H1 (cell line): Measurements from ENCODE around the gene TLK2. TPM values are rescaled to one million over a fixed set of nuclear protein-coding genes. Genes with fewer than 3 reads are reported as not detected.

Experiments used
- ASH2L ChIP-seq: fragments of 200-600, 300-600 bp; sonication (generic); IDR thresholded peaks from one replicate; pipeline ENCODE4 v1.7.1; 2017; ENCODE audit warnings: low read length
- BACH1 ChIP-seq: IDR thresholded peaks from 2 replicates; pipeline ENCODE4 v1.6.1; 2012; ENCODE audit warnings: low read length, improper control_type of control experiment
- BCL11A ChIP-seq, 2 experiments: IDR thresholded peaks; one replicate each; pipeline ENCODE4 v1.6.1; 2011; ENCODE audit warnings: low read depth in 2 of 2, low read length in 2 of 2, mild to moderate bottlenecking in 2 of 2
- CBX8 ChIP-seq: fragments of 300-800, 300-1000 bp; sonication (generic); IDR thresholded peaks from 2 replicates; pipeline ENCODE4 v1.7.1; 2016; ENCODE audit warnings: low read depth, low read length, borderline replicate concordance
- CEBPB ChIP-seq: IDR thresholded peaks from 2 replicates; pipeline ENCODE4 v1.6.1; 2012; ENCODE audit warnings: low read depth, low read length
- EGR1 ChIP-seq: IDR thresholded peaks from 2 replicates; pipeline ENCODE4 v1.6.1; 2011; ENCODE audit warnings: low read depth, low read length, borderline replicate concordance
- JUND ChIP-seq: IDR thresholded peaks from 2 replicates; pipeline ENCODE4 v1.6.1; 2011; ENCODE audit warnings: mild to moderate bottlenecking, improper control_type of control experiment, low read length
- KDM4A ChIP-seq: IDR thresholded peaks from one replicate; pipeline ENCODE4 v1.7.1; 2012; ENCODE audit warnings: low read depth, mild to moderate bottlenecking, moderate library complexity, low read length, inconsistent platforms; ENCODE audit not compliant: severe bottlenecking
- MAX ChIP-seq: IDR thresholded peaks from 2 replicates; pipeline ENCODE4 v1.6.1; 2012; ENCODE audit warnings: inconsistent platforms
- NANOG ChIP-seq: IDR thresholded peaks from 2 replicates; pipeline ENCODE4 v1.6.1; 2011; ENCODE audit warnings: low read length, low read depth, mild to moderate bottlenecking, inconsistent platforms; ENCODE audit not compliant: insufficient read depth, poor library complexity, severe bottlenecking
- PHF8 ChIP-seq: fragments of 200-600 bp; sonication (generic); conservative IDR thresholded peaks from 2 replicates; pipeline ENCODE4 v1.7.1; 2012; ENCODE audit warnings: low read depth, mild to moderate bottlenecking, inconsistent platforms, low read length, moderate library complexity
- POLR2A ChIP-seq, 2 experiments: IDR thresholded peaks; 1 replicate in 1 of 2; 2 replicates in 1 of 2; pipeline ENCODE4 v1.6.1; 2011; ENCODE audit warnings: low read depth in 2 of 2, low read length in 2 of 2, mild to moderate bottlenecking in 2 of 2; ENCODE audit errors: control extremely low read depth in 1 of 2
- SAP30 ChIP-seq: fragments of 300-600 bp; sonication (generic); IDR thresholded peaks from 2 replicates; pipeline ENCODE4 v1.7.1; 2012; ENCODE audit warnings: low read length, moderate library complexity, mild to moderate bottlenecking, inconsistent platforms; ENCODE audit not compliant: insufficient read depth, insufficient replicate concordance
- SIN3A ChIP-seq, 2 experiments: IDR thresholded peaks in 1 of 2; conservative IDR thresholded peaks in 1 of 2; 2 replicates each; pipeline ENCODE4 v1.6.1; 2011 to 2012; ENCODE audit warnings: low read length in 2 of 2, improper control_type of control experiment in 1 of 2, low read depth in 1 of 2, mild to moderate bottlenecking in 1 of 2
- polyA plus RNA-seq, 7 experiments: library from polyadenylated mRNA; depleted of rRNA in 3 of 7; stranded (reverse) in 5 of 7; unstranded in 2 of 7; fragments of >200 nt in 5 of 7; fragments of 200-250 nt in 2 of 7; gene quantifications; 1 replicate in 5 of 7; 2 replicates in 1 of 7; 4 replicates in 1 of 7; pipeline versions ENCODE4 v1.2.1 to v1.2.3, GENCODE V29; 2011 to 2013; ENCODE audit warnings: missing spikeins in 2 of 7, mixed read lengths in 2 of 7
- total RNA-seq: library from RNA; stranded (reverse); fragmentation: NEBNext Ultra II Directional; extraction: Animal tissue kit (Norgen Biotek cat#: 25700); gene quantifications from 2 replicates; pipeline ENCODE4 v1.2.1, GENCODE V29; 2021

Gene TLK2
- total and polyA plus RNA-seq, 2 of the 8 experiments (the other 6 are each of a cell fraction or from before 2014, with no cell fraction given) = 43.1 to 59.9 TPM

GRCh38 chr17:62627219-62627903, 148.7 kb downstream of the TLK2 start, which contains the start of gene MRC2 (continued):
- no peak for TF ChIP-seq BACH1
- no peak; the same call in 1 of the 2 replicates for TF ChIP-seq MAX
- peak; percentile 86 for TF ChIP-seq KDM4A
- no peak for TF ChIP-seq BCL11A (IDR thresholded peaks at IDR 0.05; ENCODE audit: low read depth in 2 of 2, low read length in 2 of 2)
- TF ChIP-seq CEBPB = no peak
- TF ChIP-seq SAP30 = peak; percentile 48
- peak in 1 of 2 experiments; percentile 18; a peak in 1 of 3 replicates for TF ChIP-seq POLR2A (IDR thresholded peaks at IDR 0.05; ENCODE audit: control extremely low read depth in 1 of 2, low read depth in 2 of 2, low read length in 2 of 2)
- TF ChIP-seq CBX8 = no peak
- TF ChIP-seq EGR1 = peak; percentile 68
- TF ChIP-seq PHF8 = peak; percentile 77
- peak; percentile 86 for TF ChIP-seq ASH2L
- peak; percentile 12 for TF ChIP-seq NANOG
- 0 out of 4 replicates have a peak, but pooled peaks of 1 of the 2 experiments have one; percentile 5 for TF ChIP-seq SIN3A (conservative IDR thresholded peaks at IDR 0.05 in 1 of 2, IDR thresholded peaks at IDR 0.05 in 1 of 2; ENCODE audit: low read depth in 1 of 2, low read length in 2 of 2)
- TF ChIP-seq JUND = no peak
